Subcutaneous abdominal adipose tissue (tissue), 5 donors: Measurements from ENCODE around the gene ELOVL1.
"Not testable (repeated sequence)": the region's sequence is repeated elsewhere in the genome, so short reads cannot be mapped to it uniquely, and the experiment has no call there.

ENCODE experiments used
- H3K27ac ChIP-seq: one replicate; pipeline ENCODE4 v1.7.0; 2013; ENCODE audit warnings: low read depth, mild to moderate bottlenecking, inconsistent platforms, low read length, moderate library complexity
- H3K27me3 ChIP-seq, 5 donors: one replicate each; pipeline ENCODE4 v1.7.0; 2013; ENCODE audit warnings: low read length in 5 of 5, inconsistent platforms in 1 of 5; ENCODE audit not compliant: control insufficient read depth in 5 of 5, insufficient read depth in 4 of 5
- H3K36me3 ChIP-seq, 5 donors: one replicate each; pipeline ENCODE4 v1.7.0; 2013; ENCODE audit warnings: low read length in 5 of 5; ENCODE audit not compliant: control insufficient read depth in 5 of 5, insufficient read depth in 5 of 5
- H3K4me1 ChIP-seq, 5 donors: one replicate each; pipeline ENCODE4 v1.7.0; 2013; ENCODE audit warnings: low read length in 5 of 5, mild to moderate bottlenecking in 3 of 5, moderate library complexity in 1 of 5; ENCODE audit not compliant: control insufficient read depth in 5 of 5, insufficient read depth in 5 of 5
- H3K4me3 ChIP-seq, 5 donors: one replicate each; pipeline ENCODE4 v1.7.0; 2013; ENCODE audit warnings: low read length in 5 of 5, low read depth in 1 of 5
- H3K9ac ChIP-seq, 5 donors: one replicate each; pipeline ENCODE4 v1.7.0; 2013; ENCODE audit warnings: low read length in 5 of 5, mild to moderate bottlenecking in 4 of 5, moderate library complexity in 3 of 5
- H3K9me3 ChIP-seq, 5 donors: one replicate each; pipeline ENCODE4 v1.7.0; 2013; ENCODE audit warnings: low read length in 5 of 5; ENCODE audit not compliant: control insufficient read depth in 5 of 5
- donor health status: healthy.
- donor health status: healthy.
- donor health status: healthy.
- donor health status: healthy.
- donor health status: healthy.

ELOVL1 gene

DNA sequence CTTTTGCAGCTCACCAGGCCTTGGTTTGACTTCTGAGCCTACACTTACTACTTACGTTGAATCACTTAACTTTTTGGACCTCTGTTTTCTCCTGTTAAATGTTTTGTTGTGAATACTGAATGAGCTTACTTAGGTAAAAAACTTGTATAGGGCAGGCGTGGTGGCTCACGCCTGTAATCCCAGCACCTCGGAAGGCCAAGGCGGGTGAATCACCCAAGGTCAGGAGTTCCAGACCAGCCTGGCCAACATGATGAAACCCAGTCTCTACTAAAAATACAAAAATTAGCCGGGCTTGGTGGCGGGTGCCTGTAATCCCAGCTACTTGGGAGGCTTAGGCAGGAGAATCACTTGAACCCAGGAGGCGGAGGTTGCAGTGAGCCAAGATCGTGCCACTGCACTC is 32.6 kb upstream of the ELOVL1 start:
- not testable (repeated sequence) for H3K4me1 ChIP-seq, H3K27me3 ChIP-seq, H3K9me3 ChIP-seq, H3K27ac ChIP-seq, H3K9ac ChIP-seq, H3K4me3 ChIP-seq
- H3K36me3 ChIP-seq, result peaks cover 18 to 39% (median 29%) of the 10 kb centered on the region in 5 donors

GRCh38 chr1:43398227-43398626 is 30.4 kb upstream of the ELOVL1 start:
- H3K36me3 ChIP-seq, result peaks cover 8 to 33% (median 21%) of the 10 kb centered on the region in 5 donors
- no peaks in the 10 kb centered on the region for H3K27me3 ChIP-seq
- H3K27ac ChIP-seq, result no peak overlapping the region
- H3K4me1 ChIP-seq, result peaks cover 0 to 5% (median 0%) of the 10 kb centered on the region in 5 donors
- no peaks in the 10 kb centered on the region for H3K9me3 ChIP-seq
- no peak overlapping the region for H3K9ac ChIP-seq
- H3K4me3 ChIP-seq, result no peak overlapping the region

GRCh38 chr1:43396059-43396458 is 28.2 kb upstream of the ELOVL1 start:
- H3K27ac ChIP-seq, result no peak overlapping the region
- peaks cover 0 to 4% (median 1%) of the 10 kb centered on the region in 5 donors for H3K4me1 ChIP-seq
- no peak overlapping the region for H3K9ac ChIP-seq
- no peaks in the 10 kb centered on the region for H3K27me3 ChIP-seq
- no peak overlapping the region for H3K4me3 ChIP-seq
- no peaks in the 10 kb centered on the region for H3K9me3 ChIP-seq
- H3K36me3 ChIP-seq, result peaks cover 3 to 30% (median 19%) of the 10 kb centered on the region in 5 donors

GRCh38 chr1:43395523-43395922 is 27.7 kb upstream of the ELOVL1 start:
- H3K27me3 ChIP-seq, result no peaks in the 10 kb centered on the region
- peaks cover 0 to 9% (median 6%) of the 10 kb centered on the region in 5 donors for H3K4me1 ChIP-seq
- no peaks in the 10 kb centered on the region for H3K9me3 ChIP-seq
- H3K36me3 ChIP-seq, result peaks cover 3 to 30% (median 19%) of the 10 kb centered on the region in 5 donors
- no peak overlapping the region for H3K27ac ChIP-seq
- no peak overlapping the region for H3K9ac ChIP-seq
- H3K4me3 ChIP-seq, result no peak overlapping the region

DNA sequence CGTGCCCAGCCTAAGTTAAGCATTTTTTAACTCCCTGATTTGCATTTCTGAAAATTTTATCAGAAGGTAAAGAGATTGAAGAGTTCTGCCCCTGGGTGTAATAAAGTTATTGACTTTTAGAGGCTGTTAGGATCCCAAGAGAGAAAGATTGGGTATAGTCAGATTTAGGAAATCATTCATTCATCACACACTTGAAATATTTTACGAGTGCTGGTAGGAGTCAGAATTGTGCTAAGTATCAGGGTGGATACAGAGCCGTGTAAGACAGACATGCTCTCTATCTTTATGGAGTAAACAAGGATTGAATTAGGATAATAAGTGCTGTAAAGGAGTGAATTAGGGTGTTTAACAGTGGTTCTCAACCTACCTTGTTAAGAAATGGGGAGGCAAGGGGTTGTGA is 24.9 kb upstream of the ELOVL1 start:
- no peaks in the 10 kb centered on the region for H3K9me3 ChIP-seq
- H3K27ac ChIP-seq, result no peak overlapping the region
- H3K4me1 ChIP-seq, result peaks cover 9 to 31% (median 30%) of the 10 kb centered on the region in 5 donors
- H3K36me3 ChIP-seq, result peaks cover 0 to 30% (median 19%) of the 10 kb centered on the region in 5 donors
- no peak overlapping the region for H3K4me3 ChIP-seq
- no peak overlapping the region for H3K9ac ChIP-seq
- no peaks in the 10 kb centered on the region for H3K27me3 ChIP-seq

GRCh38 chr1:43389326-43390313 is 21.8 kb upstream of the ELOVL1 start, which contains the start of the genes MED8 and SZT2:
Gene MED8, minus strand, starts transcription at chr1:43389800. Its CDS starts 36 bp downstream, at chr1:43389764.
Gene SZT2, plus strand, starts transcription at chr1:43389899. Its CDS starts 70 bp downstream, at chr1:43389969.
- H3K36me3 ChIP-seq, result peaks cover 22 to 40% (median 30%) of the 10 kb centered on the region in 5 donors

DNA sequence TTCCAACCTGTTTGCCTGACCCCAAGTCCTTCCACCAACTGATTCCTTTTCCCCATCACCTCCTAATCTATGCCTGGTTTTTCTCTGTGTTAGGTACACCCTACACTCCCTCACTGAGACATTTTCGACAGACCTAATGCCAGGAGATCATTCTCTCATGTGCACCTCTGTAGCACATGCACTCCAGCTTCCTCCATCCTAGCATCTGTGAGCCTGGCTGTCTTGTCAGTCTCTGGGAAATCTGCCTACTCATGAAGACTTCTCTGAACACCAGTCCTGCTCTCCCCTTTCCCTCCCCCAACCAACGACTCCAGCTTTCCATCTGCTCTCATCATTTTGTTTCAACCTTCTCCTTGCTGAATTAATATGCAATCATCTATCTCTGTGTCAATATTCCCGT is 20.8 kb upstream of the ELOVL1 start:
- no peaks in the 10 kb centered on the region for H3K9me3 ChIP-seq
- H3K9ac ChIP-seq, result peak overlapping the region; percentile 57 to 97 (median 90)

More at GRCh38 chr1:43389326-43390313, 21.8 kb upstream of the ELOVL1 start, which contains the start of the genes MED8 and SZT2:
- Histone ChIP-seq H3K4me1 (peaks cover 13 to 36% (median 35%) of the 10 kb centered on the region in 5 donors), H3K9me3 (no peaks in the 10 kb centered on the region), H3K4me3 (peak within 1 kb of the TSS; percentile 82 to 97 (median 96)), H3K27ac (peak within 1 kb of the TSS; percentile 96), H3K27me3 (no peaks in the 10 kb centered on the region), H3K9ac (peak within 1 kb of the TSS; percentile 57 to 97 (median 90))

GRCh38 chr1:43387976-43388599 is 20.3 kb upstream of the ELOVL1 start:
- peak overlapping the region in 2 of 5 donors; percentile 82 to 88 for H3K4me3 ChIP-seq
- H3K4me1 ChIP-seq, result peaks cover 13 to 36% (median 35%) of the 10 kb centered on the region in 5 donors
- peaks cover 26 to 46% (median 41%) of the 10 kb centered on the region in 5 donors for H3K36me3 ChIP-seq
- H3K9ac ChIP-seq, result peak overlapping the region in 4 of 5 donors; percentile 31 to 97 (median 76)
- H3K9me3 ChIP-seq, result no peaks in the 10 kb centered on the region
- H3K27ac ChIP-seq, result peak overlapping the region; percentile 96
- H3K27me3 ChIP-seq, result no peaks in the 10 kb centered on the region

More for the DNA sequence above, 20.8 kb upstream of the ELOVL1 start:
- H3K4me3 ChIP-seq, result peak overlapping the region; percentile 82 to 97 (median 96)
- no peaks in the 10 kb centered on the region for H3K27me3 ChIP-seq
- H3K36me3 ChIP-seq, result peaks cover 23 to 42% (median 39%) of the 10 kb centered on the region in 5 donors
- H3K27ac ChIP-seq, result peak overlapping the region; percentile 96
- H3K4me1 ChIP-seq, result peaks cover 13 to 36% (median 35%) of the 10 kb centered on the region in 5 donors

DNA sequence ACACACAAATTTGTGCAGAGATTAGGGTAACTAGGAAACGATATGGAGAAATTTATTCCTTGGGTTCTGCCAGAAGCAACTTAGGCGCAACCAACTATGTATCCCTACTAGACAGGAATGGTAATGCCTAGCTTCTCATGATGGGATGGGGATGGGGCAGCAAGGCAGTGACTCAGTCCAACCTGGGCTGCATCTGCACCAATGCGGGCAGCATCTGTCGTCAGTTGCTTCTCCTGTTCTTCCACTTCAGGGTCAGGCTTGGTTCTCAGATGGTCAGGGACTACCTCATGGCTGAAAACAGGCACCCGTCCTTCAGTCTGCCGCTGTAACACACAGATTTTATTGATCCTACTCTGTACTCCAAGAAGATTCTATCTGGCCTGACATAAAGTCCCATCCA is 18.9 kb upstream of the ELOVL1 start:
- Histone ChIP-seq H3K36me3 (peaks cover 32 to 59% (median 55%) of the 10 kb centered on the region in 5 donors), H3K27ac (no peak overlapping the region), H3K27me3 (no peaks in the 10 kb centered on the region), H3K4me1 (peaks cover 13 to 47% (median 45%) of the 10 kb centered on the region in 5 donors), H3K9me3 (no peaks in the 10 kb centered on the region), H3K9ac (no peak overlapping the region), H3K4me3 (no peak overlapping the region)
